Gastroesophageal sphincter (tissue), 3 donors: ENCODE measurements around the gene PLEKHG3.

Experiments used
- EP300 ChIP-seq: sonication (generic); formaldehyde crosslinking; IDR thresholded peaks from one replicate; pipeline ENCODE4 v1.6.1; 2017; ENCODE audit warnings: antibody characterized with exemption, mild to moderate bottlenecking
- POLR2A ChIP-seq, 2 donors: fragments of 450-650 bp; IDR thresholded peaks; one replicate each; pipeline ENCODE4 v1.6.1; 2017; ENCODE audit warnings: antibody characterized with exemption in 2 of 2, mild to moderate bottlenecking in 2 of 2, moderate library complexity in 1 of 2
- POLR2AphosphoS5 ChIP-seq: sonication (generic); formaldehyde crosslinking; IDR thresholded peaks from one replicate; pipeline ENCODE4 v1.6.1; 2017; ENCODE audit warnings: antibody characterized with exemption
- TF ChIP-seq, protein P1 (sequence below), 4 experiments: fragments of 200-600 bp in 2 of 4; fragments of 450-650 bp in 2 of 4; sonication (generic) in 1 of 4; IDR thresholded peaks; one replicate each; pipeline ENCODE4 v1.5.1; 2017 to 2019; ENCODE audit warnings: antibody characterized with exemption in 4 of 4, mild to moderate bottlenecking in 2 of 4, moderate library complexity in 2 of 4

DNA sequence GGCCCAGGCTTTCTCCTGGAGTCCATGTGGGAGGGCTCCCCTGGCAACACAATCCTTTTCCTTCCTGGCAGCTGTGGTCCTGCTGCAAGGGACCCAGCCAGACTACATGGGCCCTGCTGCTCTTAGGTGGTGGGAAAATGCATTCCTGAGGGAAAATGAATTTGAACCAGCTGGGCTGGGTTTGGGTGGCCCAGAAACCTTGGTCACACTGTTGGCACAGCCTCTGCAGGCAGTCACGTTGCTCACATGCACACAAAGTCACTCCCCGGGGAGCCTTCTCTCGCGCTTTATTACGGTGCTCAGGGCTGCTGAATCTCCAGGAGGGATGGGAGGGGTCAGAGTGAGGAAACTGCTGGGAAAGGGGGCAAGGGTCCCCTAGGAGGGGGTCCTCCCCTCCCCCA lies 17.2 kb downstream of the PLEKHG3 start:
- TF ChIP-seq, protein P1, sequence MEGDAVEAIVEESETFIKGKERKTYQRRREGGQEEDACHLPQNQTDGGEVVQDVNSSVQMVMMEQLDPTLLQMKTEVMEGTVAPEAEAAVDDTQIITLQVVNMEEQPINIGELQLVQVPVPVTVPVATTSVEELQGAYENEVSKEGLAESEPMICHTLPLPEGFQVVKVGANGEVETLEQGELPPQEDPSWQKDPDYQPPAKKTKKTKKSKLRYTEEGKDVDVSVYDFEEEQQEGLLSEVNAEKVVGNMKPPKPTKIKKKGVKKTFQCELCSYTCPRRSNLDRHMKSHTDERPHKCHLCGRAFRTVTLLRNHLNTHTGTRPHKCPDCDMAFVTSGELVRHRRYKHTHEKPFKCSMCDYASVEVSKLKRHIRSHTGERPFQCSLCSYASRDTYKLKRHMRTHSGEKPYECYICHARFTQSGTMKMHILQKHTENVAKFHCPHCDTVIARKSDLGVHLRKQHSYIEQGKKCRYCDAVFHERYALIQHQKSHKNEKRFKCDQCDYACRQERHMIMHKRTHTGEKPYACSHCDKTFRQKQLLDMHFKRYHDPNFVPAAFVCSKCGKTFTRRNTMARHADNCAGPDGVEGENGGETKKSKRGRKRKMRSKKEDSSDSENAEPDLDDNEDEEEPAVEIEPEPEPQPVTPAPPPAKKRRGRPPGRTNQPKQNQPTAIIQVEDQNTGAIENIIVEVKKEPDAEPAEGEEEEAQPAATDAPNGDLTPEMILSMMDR (IDR thresholded peaks at IDR 0.05) = no peak
- TF ChIP-seq POLR2A (IDR thresholded peaks at IDR 0.05) (no peak), EP300 (no peak), POLR2AphosphoS5 (peak; percentile 28)
